Measurements from ENCODE around the gene USP49. TPM values are rescaled to one million over a fixed set of nuclear protein-coding genes. Genes with fewer than 3 reads are reported as not detected.

The USP49 gene
- total and polyA plus RNA-seq, 2 of the 13 experiments (the other 11 are each of a cell fraction or from before 2014, with no cell fraction given): 2.9 to 4.3 TPM

DNA sequence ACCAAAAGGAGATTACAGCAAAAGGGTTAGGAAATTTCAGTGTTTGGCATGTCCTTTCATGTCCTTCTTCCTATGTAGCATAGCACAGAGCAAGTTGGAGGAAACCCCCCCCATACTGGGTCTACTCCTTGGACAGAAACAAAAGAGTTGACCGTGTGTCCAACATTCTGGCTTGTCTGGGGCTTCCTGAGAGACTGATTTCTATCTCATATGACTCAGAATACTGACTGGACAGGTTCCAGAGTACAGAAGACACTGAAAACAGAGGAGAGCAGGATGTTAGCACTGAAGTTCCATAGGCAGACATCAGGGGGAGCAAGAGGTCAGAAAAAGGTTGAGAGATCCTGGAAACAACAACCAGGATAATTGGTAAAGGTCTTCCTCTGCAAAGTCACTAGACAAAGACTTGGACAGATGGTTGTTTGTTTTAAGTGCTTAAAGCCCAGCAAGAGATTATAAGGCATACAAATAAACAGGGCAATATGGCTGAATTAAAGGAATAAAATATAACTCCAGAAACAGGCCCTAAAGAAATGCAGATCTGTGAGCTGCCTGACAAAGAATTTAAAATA lies 48.4 kb downstream of the USP49 start (continued):
- TF ChIP-seq E2F5 (CRISPR knock-in tag; conservative IDR thresholded peaks at IDR 0.05) (no peak), ZNF83 (CRISPR knock-in tag; IDR thresholded peaks at IDR 0.05; ENCODE audit: borderline replicate concordance) (no peak), ZNF407 (CRISPR knock-in tag; IDR thresholded peaks at IDR 0.05; ENCODE audit: not compliant biosample characterization) (no peak), RAD51 (IDR thresholded peaks at IDR 0.05; ENCODE audit: borderline replicate concordance) (no peak), MTA3 (CRISPR knock-in tag; IDR thresholded peaks at IDR 0.05) (no peak), LBX2 (CRISPR knock-in tag; IDR thresholded peaks at IDR 0.05; ENCODE audit: borderline replicate concordance) (no peak), ZNF775 (CRISPR knock-in tag; IDR thresholded peaks at IDR 0.05; ENCODE audit: borderline replicate concordance) (no peak), U2AF1 (optimal IDR thresholded peaks at IDR 0.05; ENCODE audit: low read depth, low read length) (no peak), ZNF761 (CRISPR knock-in tag; conservative IDR thresholded peaks at IDR 0.05) (no peak), ZNF33A (CRISPR knock-in tag; IDR thresholded peaks at IDR 0.05; ENCODE audit: borderline replicate concordance) (no peak), HDAC2 (CRISPR knock-in tag; IDR thresholded peaks at IDR 0.05) (peak; percentile 47; the same call in 1 of the 2 replicates), ZNF513 (CRISPR knock-in tag; conservative IDR thresholded peaks at IDR 0.05) (no peak), ASH2L (IDR thresholded peaks at IDR 0.05; ENCODE audit: insufficient read length, low read depth, low read length) (no peak), DZIP1 (CRISPR knock-in tag; IDR thresholded peaks at IDR 0.05) (no peak)
